Ishikawa (cell line): Measurements from ENCODE around the gene ITPR1.

ENCODE experiments used
- CEBPB ChIP-seq: IDR thresholded peaks from 2 replicates; pipeline ENCODE4 v1.6.1; 2012
- CREB1 ChIP-seq: IDR thresholded peaks from 2 replicates; pipeline ENCODE4 v1.6.1; 2012; ENCODE audit warnings: low read depth
- EGR1 ChIP-seq: IDR thresholded peaks from 2 replicates; pipeline ENCODE4 v1.6.1; 2012
- EP300 ChIP-seq: IDR thresholded peaks from 2 replicates; pipeline ENCODE4 v1.6.1; 2012; ENCODE audit warnings: borderline replicate concordance
- FOXM1 ChIP-seq: IDR thresholded peaks from 2 replicates; pipeline ENCODE4 v1.6.1; 2012; ENCODE audit warnings: low read depth, borderline replicate concordance
- NFIC ChIP-seq: IDR thresholded peaks from 2 replicates; pipeline ENCODE4 v1.6.1; 2012
- RAD21 ChIP-seq: IDR thresholded peaks from 2 replicates; pipeline ENCODE4 v1.6.1; 2012; ENCODE audit warnings: low read depth
- TAF1 ChIP-seq: IDR thresholded peaks from 2 replicates; pipeline ENCODE4 v1.6.1; 2012; ENCODE audit warnings: low read depth, mild to moderate bottlenecking
- TCF12 ChIP-seq: IDR thresholded peaks from 2 replicates; pipeline ENCODE4 v1.6.1; 2012; ENCODE audit warnings: low read depth
- TEAD4 ChIP-seq: IDR thresholded peaks from 2 replicates; pipeline ENCODE4 v1.6.1; 2012
- YY1 ChIP-seq: IDR thresholded peaks from 2 replicates; pipeline ENCODE4 v1.6.1; 2012; ENCODE audit warnings: low read depth
- ZBTB7A ChIP-seq: IDR thresholded peaks from 2 replicates; pipeline ENCODE4 v1.6.1; 2012; ENCODE audit warnings: low read depth
- TF ChIP-seq, protein P1 (sequence below): IDR thresholded peaks from 2 replicates; pipeline ENCODE4 v1.6.1; 2012; ENCODE audit warnings: low read depth, mild to moderate bottlenecking
- TF ChIP-seq, protein P2 (sequence below): IDR thresholded peaks from 2 replicates; pipeline ENCODE4 v1.6.1; 2012
- TF ChIP-seq, protein P3 (sequence below): IDR thresholded peaks from 2 replicates; pipeline ENCODE4 v1.6.1; 2012

ITPR1 gene

DNA sequence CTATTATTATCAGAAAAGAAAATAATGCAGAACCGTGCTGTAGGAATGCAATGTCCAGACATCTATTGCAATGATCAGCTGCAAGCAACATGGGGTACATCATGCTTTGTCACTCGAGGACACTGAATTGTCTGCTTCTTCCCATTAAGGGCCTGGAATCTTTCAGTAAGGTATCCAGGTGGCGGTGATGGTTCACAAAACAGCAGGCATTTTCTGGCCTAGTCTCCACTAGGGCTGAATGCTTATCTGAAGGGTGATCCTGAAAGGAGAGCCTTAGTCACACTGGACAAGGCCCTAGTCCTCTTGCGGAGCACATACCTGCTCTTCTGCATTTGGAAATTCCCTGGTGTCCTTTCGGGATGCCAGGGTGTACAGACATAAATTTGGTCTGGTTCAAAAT lies 21.2 kb downstream of the ITPR1 start:
- TF ChIP-seq TEAD4 (no peak), YY1 (no peak), ZBTB7A (no peak)
- TF ChIP-seq, protein P1, sequence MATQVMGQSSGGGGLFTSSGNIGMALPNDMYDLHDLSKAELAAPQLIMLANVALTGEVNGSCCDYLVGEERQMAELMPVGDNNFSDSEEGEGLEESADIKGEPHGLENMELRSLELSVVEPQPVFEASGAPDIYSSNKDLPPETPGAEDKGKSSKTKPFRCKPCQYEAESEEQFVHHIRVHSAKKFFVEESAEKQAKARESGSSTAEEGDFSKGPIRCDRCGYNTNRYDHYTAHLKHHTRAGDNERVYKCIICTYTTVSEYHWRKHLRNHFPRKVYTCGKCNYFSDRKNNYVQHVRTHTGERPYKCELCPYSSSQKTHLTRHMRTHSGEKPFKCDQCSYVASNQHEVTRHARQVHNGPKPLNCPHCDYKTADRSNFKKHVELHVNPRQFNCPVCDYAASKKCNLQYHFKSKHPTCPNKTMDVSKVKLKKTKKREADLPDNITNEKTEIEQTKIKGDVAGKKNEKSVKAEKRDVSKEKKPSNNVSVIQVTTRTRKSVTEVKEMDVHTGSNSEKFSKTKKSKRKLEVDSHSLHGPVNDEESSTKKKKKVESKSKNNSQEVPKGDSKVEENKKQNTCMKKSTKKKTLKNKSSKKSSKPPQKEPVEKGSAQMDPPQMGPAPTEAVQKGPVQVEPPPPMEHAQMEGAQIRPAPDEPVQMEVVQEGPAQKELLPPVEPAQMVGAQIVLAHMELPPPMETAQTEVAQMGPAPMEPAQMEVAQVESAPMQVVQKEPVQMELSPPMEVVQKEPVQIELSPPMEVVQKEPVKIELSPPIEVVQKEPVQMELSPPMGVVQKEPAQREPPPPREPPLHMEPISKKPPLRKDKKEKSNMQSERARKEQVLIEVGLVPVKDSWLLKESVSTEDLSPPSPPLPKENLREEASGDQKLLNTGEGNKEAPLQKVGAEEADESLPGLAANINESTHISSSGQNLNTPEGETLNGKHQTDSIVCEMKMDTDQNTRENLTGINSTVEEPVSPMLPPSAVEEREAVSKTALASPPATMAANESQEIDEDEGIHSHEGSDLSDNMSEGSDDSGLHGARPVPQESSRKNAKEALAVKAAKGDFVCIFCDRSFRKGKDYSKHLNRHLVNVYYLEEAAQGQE = no peak
- TF ChIP-seq, protein P2, sequence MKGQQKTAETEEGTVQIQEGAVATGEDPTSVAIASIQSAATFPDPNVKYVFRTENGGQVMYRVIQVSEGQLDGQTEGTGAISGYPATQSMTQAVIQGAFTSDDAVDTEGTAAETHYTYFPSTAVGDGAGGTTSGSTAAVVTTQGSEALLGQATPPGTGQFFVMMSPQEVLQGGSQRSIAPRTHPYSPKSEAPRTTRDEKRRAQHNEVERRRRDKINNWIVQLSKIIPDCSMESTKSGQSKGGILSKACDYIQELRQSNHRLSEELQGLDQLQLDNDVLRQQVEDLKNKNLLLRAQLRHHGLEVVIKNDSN = no peak
- TF ChIP-seq, protein P3, sequence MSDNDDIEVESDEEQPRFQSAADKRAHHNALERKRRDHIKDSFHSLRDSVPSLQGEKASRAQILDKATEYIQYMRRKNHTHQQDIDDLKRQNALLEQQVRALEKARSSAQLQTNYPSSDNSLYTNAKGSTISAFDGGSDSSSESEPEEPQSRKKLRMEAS = no peak

DNA sequence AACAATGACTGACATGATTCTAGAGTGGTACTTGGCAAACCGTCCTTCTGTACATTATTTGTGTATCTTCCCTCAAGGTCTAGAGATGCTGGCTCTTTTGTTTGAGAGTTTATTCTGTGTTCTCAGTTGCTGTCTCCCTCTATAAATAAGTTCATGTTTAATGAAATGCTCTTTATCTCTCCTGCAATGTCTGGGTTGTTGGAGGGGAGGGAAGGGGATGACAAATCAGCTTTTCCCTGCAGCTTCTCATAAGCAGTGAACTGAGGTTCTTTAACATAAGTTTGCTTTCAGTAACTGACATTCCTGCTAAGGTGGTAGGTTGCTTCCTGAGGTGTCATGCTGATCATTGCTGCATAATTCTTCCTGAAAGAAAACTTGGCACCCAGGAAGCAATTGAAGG lies 21.8 kb downstream of the ITPR1 start:
- TF ChIP-seq TEAD4 = no peak
- no peak for TF ChIP-seq CEBPB
- no peak for TF ChIP-seq FOXM1
- no peak for TF ChIP-seq EGR1
- no peak for TF ChIP-seq YY1
- TF ChIP-seq RAD21 = no peak
- TF ChIP-seq, protein P2 = no peak
- no peak for TF ChIP-seq TAF1
- TF ChIP-seq, protein P3 = no peak
- TF ChIP-seq, protein P1 = no peak
- TF ChIP-seq NFIC = no peak
- TF ChIP-seq ZBTB7A = no peak

DNA sequence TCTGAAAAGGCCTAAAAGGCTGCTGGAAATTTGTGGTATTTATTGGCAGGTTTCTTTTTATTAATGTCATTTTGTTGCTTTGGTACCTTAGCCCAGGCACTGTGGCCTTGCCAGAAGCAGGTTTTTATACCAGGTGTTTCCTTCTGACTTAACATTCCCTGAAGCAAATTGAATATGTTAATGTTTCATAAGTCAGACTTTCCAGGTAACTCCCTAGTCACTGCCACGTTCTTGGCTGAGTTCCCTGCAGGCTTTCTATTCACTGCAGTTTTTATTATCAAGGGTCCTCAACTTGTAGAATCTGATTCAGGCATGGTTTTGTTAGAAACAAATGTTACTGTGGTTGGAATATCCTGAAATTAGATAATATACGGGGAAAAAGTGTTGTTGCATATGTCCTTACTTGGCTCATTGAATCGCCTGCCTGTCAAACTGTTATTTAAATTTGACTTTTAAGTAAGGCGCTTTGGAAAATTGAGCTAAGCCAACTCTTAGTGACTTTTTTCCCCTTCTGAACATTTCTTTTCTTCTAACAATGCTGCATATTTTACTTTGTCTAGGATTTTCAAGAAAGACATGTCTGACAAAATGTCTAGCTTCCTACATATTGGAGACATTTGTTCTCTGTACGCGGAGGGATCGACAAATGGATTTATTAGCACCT lies 22.9 kb downstream of the ITPR1 start:
- TF ChIP-seq TAF1 = no peak
- TF ChIP-seq NFIC = no peak
- TF ChIP-seq, protein P2 = no peak
- TF ChIP-seq FOXM1 = no peak
- TF ChIP-seq TEAD4 = no peak
- no peak for TF ChIP-seq RAD21
- no peak for TF ChIP-seq CREB1
- TF ChIP-seq EP300 = no peak
- no peak for TF ChIP-seq TCF12
- TF ChIP-seq, protein P1 = no peak
- no peak for TF ChIP-seq EGR1

DNA sequence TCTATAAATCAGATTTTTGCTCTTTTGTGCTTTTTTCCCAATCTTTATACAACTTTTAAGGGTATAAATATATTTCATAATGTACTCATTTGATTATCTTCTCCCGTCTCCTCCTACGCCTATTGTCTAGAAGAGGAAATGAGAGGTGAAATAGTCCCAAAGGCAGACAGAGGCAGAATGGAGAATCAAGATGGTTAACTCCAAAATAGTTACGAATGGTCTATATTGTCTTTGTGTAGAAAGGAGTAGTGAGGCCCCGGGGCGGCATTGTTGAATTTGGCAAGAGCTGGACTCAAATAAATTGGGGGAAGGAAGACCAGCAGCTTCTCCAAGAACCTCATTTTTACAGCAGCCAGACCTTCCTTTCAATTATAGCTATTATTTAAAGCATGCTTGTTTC lies 23.9 kb downstream of the ITPR1 start:
- TF ChIP-seq EGR1 (no peak), EP300 (no peak), ZBTB7A (no peak), TCF12 (no peak), TEAD4 (no peak), FOXM1 (no peak), NFIC (no peak), RAD21 (no peak), YY1 (no peak), CREB1 (no peak), TAF1 (no peak), CEBPB (no peak)
- TF ChIP-seq, protein P3 = no peak
- TF ChIP-seq, protein P1 = no peak
- TF ChIP-seq, protein P2 = no peak
